NCI-H1105 treated with DMSO at 0.1 percent for 48 hours (cell line): ENCODE results near the gene LBP.
A peak's percentile ranks its signal among the peaks of the same experiment; 100 is the strongest.
"Not testable (repeated sequence)": the region's sequence is repeated elsewhere in the genome, so short reads cannot be mapped to it uniquely, and the experiment has no call there.

ENCODE experiments used
- DNase-seq: peaks from one replicate; lab custom pipeline; 2025; lab: John Stamatoyannopoulos, UW

LBP gene

GRCh38 chr20:38321959-38322598 is 24.2 kb upstream of the LBP start:
- DNase-seq: peak; percentile 43

GRCh38 chr20:38324159-38324558 is 22.1 kb upstream of the LBP start:
- no peak for DNase-seq

GRCh38 chr20:38325167-38325566 is 21.1 kb upstream of the LBP start:
- no peak for DNase-seq

- no peak for DNase-seq
Observed at GRCh38 chr20:38325905-38326304, 20.4 kb upstream of the LBP start.

- DNase-seq: no peak
Observed at GRCh38 chr20:38326309-38326708, 20.0 kb upstream of the LBP start.

GRCh38 chr20:38330638-38331037 is 15.6 kb upstream of the LBP start:
- no peak for DNase-seq

GRCh38 chr20:38331245-38331644 is 15.0 kb upstream of the LBP start:
- DNase-seq: no peak

GRCh38 chr20:38331814-38332213 is 14.5 kb upstream of the LBP start:
- no peak for DNase-seq

GRCh38 chr20:38334016-38334415 is 12.3 kb upstream of the LBP start:
- no peak for DNase-seq

GRCh38 chr20:38336726-38337125 is 9.6 kb upstream of the LBP start:
- no peak for DNase-seq

- DNase-seq: no peak
Observed at GRCh38 chr20:38337561-38338140, 8.6 kb upstream of the LBP start.

- peak; percentile 39 for DNase-seq
Observed at GRCh38 chr20:38338849-38339520, 7.3 kb upstream of the LBP start.

GRCh38 chr20:38339521-38339896 is 6.8 kb upstream of the LBP start:
- DNase-seq: not testable (repeated sequence)

GRCh38 chr20:38339997-38340396 is 6.3 kb upstream of the LBP start:
- DNase-seq: no peak

GRCh38 chr20:38340693-38341092 is 5.6 kb upstream of the LBP start:
- no peak for DNase-seq

- DNase-seq: no peak
Observed at GRCh38 chr20:38342216-38342615, 4.1 kb upstream of the LBP start.

GRCh38 chr20:38342713-38343310 is 3.5 kb upstream of the LBP start:
- DNase-seq: no peak

GRCh38 chr20:38343311-38344106 is 2.8 kb upstream of the LBP start:
- DNase-seq: no peak

- no peak for DNase-seq
Observed at GRCh38 chr20:38344107-38344701, 2.1 kb upstream of the LBP start.

- no peak for DNase-seq
Observed at GRCh38 chr20:38345643-38346042, 639 bp upstream of the LBP start.

- no peak for DNase-seq
Observed at GRCh38 chr20:38346741-38347140, 459 bp downstream of the LBP start.

- no peak for DNase-seq
Observed at GRCh38 chr20:38349856-38350255, 3.6 kb downstream of the LBP start.
